Left lung (tissue), 10 donors: Measurements from ENCODE around the gene ATP2C1. TPM values are rescaled to one million over a fixed set of nuclear protein-coding genes. Genes with fewer than 3 reads are reported as not detected.

Experiments
- ATAC-seq: fragments of 200-7000 bp; cut with Tn5 transposase; one replicate; pipeline ENCODE4 v1.9.1; 2020; ENCODE audit warnings: moderate library complexity
- DNase-seq, 4 donors: peaks; one replicate each; pipeline ENCODE4 v3.0.0-alpha.2; 2013 to 2020
- H3K27ac ChIP-seq, 2 donors: fragments of 200-600 bp; sonication (generic) in 1 of 2; one replicate each; pipeline versions ENCODE4 v1.5.0 to v1.8.0; 2020 to 2021
- H3K27me3 ChIP-seq, 2 donors: fragments of 200-600 bp; sonication (generic) in 1 of 2; one replicate each; pipeline versions ENCODE4 v1.5.0 to v1.8.0; 2020 to 2021
- H3K36me3 ChIP-seq, 2 donors: fragments of 200-600 bp; sonication (generic) in 1 of 2; one replicate each; pipeline versions ENCODE4 v1.5.0 to v1.8.0; 2020 to 2021
- H3K4me1 ChIP-seq, 2 donors: fragments of 200-600 bp; one replicate each; pipeline ENCODE4 v1.8.0; 2021
- H3K4me3 ChIP-seq, 2 donors: fragments of 200-600 bp; sonication (generic) in 1 of 2; one replicate each; pipeline versions ENCODE4 v1.5.0 to v1.8.0; 2020 to 2021; ENCODE audit warnings: mild to moderate bottlenecking in 1 of 2
- H3K9me3 ChIP-seq, 2 donors: fragments of 200-600 bp; sonication (generic) in 1 of 2; one replicate each; pipeline versions ENCODE4 v1.5.0 to v1.8.0; 2020 to 2021
- intact Hi-C, 2 donors: fragments of 100-400 bp; cut with DNase I; formaldehyde crosslinking; loops; one replicate each; pipeline versions ENCODE4 v1.11.2 to v1.14.2; 2022
- polyA plus RNA-seq, 6 donors: library from polyadenylated mRNA; unstranded; fragments of 120-200 nt; gene quantifications; one replicate each; pipeline ENCODE4 v1.2.1, GENCODE V29; 2013; ENCODE audit not compliant: insufficient read length in 6 of 6
- total RNA-seq, 2 donors: library from RNA; stranded (reverse); fragmentation: NEBNext Ultra II Directional; extraction: Animal tissue kit (Norgen Biotek cat#: 25700); gene quantifications; one replicate each; pipeline ENCODE4 v1.2.1, GENCODE V29; 2021
- TF ChIP-seq, protein P1 (sequence below), 2 donors: fragments of 200-600 bp; sonication (generic) in 1 of 2; IDR thresholded peaks; one replicate each; pipeline versions ENCODE4 v1.5.0 to v1.8.0; 2021; ENCODE audit warnings: antibody characterized with exemption in 2 of 2
- donor health status: DM: no; HTN: yes; CAD: no.
- donor health status: DM: no; HTN: no; CAD: no.

ATP2C1 gene
- total and polyA plus RNA-seq, 8 donors = 113 to 161 (median 130) TPM

DNA sequence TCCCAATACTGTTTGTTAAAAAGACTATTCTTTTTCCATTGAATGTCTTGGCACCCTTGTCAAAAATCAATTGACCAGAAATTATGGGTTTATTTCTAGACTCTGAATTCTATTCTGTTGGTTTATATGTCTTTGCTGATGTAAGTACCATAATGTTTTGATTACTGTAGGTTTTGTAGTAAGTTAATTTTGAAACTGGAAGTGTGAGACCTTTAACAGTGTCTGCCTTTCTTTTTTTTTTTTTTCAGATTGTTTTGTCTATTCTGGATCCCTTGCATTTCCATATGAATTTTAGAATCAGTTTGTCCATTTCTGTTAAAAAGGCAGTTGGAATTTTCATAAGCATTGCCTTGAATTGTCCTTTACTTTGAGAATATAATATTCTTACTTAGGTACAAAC is 13.6 kb downstream of the ATP2C1 start:
- Histone ChIP-seq H3K36me3 (no peaks in the 10 kb centered on the region), H3K4me1 (peaks cover 11 to 28% of the 10 kb centered on the region in 2 donors), H3K9me3 (no peaks in the 10 kb centered on the region), H3K27ac (no peak overlapping the region), H3K4me3 (no peak overlapping the region), H3K27me3 (no peaks in the 10 kb centered on the region)
- TF ChIP-seq, protein P1, sequence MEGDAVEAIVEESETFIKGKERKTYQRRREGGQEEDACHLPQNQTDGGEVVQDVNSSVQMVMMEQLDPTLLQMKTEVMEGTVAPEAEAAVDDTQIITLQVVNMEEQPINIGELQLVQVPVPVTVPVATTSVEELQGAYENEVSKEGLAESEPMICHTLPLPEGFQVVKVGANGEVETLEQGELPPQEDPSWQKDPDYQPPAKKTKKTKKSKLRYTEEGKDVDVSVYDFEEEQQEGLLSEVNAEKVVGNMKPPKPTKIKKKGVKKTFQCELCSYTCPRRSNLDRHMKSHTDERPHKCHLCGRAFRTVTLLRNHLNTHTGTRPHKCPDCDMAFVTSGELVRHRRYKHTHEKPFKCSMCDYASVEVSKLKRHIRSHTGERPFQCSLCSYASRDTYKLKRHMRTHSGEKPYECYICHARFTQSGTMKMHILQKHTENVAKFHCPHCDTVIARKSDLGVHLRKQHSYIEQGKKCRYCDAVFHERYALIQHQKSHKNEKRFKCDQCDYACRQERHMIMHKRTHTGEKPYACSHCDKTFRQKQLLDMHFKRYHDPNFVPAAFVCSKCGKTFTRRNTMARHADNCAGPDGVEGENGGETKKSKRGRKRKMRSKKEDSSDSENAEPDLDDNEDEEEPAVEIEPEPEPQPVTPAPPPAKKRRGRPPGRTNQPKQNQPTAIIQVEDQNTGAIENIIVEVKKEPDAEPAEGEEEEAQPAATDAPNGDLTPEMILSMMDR (IDR thresholded peaks at IDR 0.05) = no peak
- DNase-seq (no peak), ATAC-seq (no peak)
- intact Hi-C loops = no loop called here

DNA sequence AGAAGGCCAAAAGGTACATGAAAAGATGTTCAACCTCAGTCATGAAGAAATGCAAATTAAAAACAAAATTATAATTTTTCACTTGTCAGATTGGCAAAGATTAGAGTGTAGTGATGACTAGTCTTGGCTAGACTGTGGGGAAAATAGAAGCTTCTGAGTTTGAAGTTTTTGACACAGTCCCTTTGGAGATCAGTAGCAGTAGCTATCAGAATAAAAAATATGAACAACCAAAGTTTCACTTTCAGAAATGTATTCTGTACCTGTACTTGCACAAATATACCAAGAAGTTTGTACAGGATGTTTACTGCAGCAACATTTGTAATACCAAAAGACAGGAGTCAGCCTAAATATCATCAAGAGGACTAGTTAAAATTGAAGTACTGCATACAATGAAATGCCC is 14.1 kb downstream of the ATP2C1 start:
- TF ChIP-seq, protein P1 (IDR thresholded peaks at IDR 0.05) = no peak
- Histone ChIP-seq H3K9me3 (no peaks in the 10 kb centered on the region), H3K27ac (no peak overlapping the region), H3K36me3 (no peaks in the 10 kb centered on the region), H3K27me3 (no peaks in the 10 kb centered on the region), H3K4me3 (no peak overlapping the region), H3K4me1 (peaks cover 11 to 28% of the 10 kb centered on the region in 2 donors)
- DNase-seq (no peak), ATAC-seq (no peak)
- intact Hi-C loops = no loop called here

DNA sequence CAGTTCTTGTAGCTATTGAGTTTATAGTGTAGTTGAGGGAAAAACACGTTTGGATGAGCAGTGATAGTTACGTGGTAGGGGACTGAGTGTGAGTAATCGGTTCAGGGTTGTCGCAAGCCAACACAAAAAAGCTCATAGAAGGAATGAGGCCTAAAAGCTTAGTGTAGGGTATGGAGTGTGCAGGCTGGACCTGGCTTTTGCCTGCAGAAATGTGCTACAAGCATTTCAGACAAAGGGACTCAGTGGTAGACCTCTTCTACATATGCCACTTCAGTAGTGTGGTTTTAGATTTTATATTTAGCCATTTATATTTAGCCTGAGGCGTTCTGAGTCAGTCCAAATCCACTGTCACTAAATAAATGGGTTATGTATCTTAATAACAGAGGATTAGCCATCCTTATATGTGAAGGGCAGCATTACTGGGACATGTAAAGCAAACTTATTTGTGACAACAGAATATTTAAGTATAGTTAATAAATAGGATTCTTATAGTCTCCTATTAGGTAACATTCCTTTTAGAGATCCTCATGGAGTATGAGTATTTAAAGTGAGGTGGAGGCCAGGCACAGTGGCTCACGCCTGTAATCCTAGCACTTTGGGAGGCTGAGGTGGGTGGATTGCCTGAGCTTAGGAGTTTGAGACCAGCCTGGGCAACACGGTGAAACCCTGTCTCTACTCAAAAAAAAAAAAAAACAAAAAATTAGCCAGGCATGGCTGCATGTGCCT is 21.8 kb downstream of the ATP2C1 start:
- no peak for ATAC-seq
- Histone ChIP-seq H3K36me3 (no peaks in the 10 kb centered on the region), H3K9me3 (peaks cover 0 to 6% of the 10 kb centered on the region in 2 donors), H3K27me3 (no peaks in the 10 kb centered on the region), H3K4me3 (no peak overlapping the region), H3K27ac (no peak overlapping the region), H3K4me1 (peaks cover 0 to 11% of the 10 kb centered on the region in 2 donors)
- TF ChIP-seq, protein P1 (IDR thresholded peaks at IDR 0.05) = no peak
- intact Hi-C loops = no loop called here
- no peak for DNase-seq

DNA sequence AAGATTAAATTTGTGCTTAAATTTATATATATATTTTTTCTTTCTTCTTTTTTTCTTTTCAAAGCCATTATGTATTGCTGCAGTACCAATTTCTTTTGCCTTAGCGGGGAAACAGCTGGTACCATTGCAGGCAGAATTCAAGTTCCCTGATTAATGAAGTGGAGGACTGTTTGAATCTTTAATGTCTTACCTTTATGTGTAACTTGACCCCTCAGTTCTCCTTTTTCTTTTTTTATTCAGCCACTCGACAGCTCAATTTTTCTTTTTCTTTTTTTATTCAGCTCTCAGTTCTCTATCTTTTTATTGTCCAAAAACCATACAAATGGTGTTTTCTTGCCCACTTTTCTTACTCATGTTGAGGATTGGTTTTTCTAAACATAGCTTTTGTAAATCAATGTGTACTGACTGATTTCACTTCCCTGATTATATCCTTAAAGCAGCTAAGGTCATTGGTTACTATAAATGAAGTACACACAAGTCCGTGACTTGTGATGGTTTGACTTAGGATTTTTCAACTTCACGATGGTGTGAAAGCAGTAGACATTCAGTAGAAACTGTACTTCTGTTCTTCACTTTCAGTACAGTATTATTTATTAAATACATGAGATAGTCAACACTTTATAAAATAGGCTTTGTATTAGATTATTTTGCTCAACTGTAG is 22.8 kb downstream of the ATP2C1 start:
- H3K9me3 ChIP-seq = peaks cover 0 to 6% of the 10 kb centered on the region in 2 donors
- H3K27ac ChIP-seq = no peak overlapping the region
- H3K4me3 ChIP-seq = no peak overlapping the region
- peaks cover 0 to 11% of the 10 kb centered on the region in 2 donors for H3K4me1 ChIP-seq
- H3K27me3 ChIP-seq = no peaks in the 10 kb centered on the region
- ATAC-seq = no peak
- H3K36me3 ChIP-seq = no peaks in the 10 kb centered on the region
- TF ChIP-seq, protein P1 (IDR thresholded peaks at IDR 0.05) = no peak
- DNase-seq = no peak
- intact Hi-C loops = no loop called here

DNA sequence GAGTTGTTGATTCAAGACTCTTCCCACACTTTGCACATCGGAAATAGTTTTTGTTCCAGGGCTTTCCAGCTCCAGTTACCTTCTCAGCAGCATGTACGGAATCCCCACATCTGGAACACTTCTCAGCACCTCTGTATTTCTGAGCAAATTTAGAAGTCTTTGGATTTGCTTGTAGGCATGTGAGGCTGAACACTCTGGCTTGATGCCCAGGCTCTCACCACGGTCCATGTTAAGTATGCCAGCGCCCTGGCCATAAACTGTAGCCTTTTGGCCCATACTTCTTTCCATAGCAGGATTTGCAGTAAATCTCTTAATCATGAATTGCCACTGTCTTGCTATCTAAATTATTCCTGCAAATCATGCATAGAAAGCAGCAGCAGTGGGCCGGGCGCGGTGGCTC is 24.4 kb downstream of the ATP2C1 start:
- TF ChIP-seq, protein P1 (IDR thresholded peaks at IDR 0.05) = no peak
- ATAC-seq (no peak), DNase-seq (no peak)
- H3K27me3 ChIP-seq = no peaks in the 10 kb centered on the region
- H3K4me1 ChIP-seq = peaks cover 0 to 10% of the 10 kb centered on the region in 2 donors
- no peaks in the 10 kb centered on the region for H3K36me3 ChIP-seq
- intact Hi-C loops = no loop called here
- no peak overlapping the region for H3K4me3 ChIP-seq
- H3K27ac ChIP-seq = no peak overlapping the region
- H3K9me3 ChIP-seq = peaks cover 0 to 10% of the 10 kb centered on the region in 2 donors
